HEK293 (cell line): ENCODE measurements around the gene DIDO1.
A peak's percentile ranks its signal among the peaks of the same experiment; 100 is the strongest.

Source experiments
- CTCF ChIA-PET: fragments of 350-600 bp; formaldehyde crosslinking; extraction: SDS; loops from one replicate; lab custom pipeline; 2021; ENCODE audit warnings: antibody characterized with exemption; lab: Yijun Ruan, JAX
- POLR2A ChIA-PET: fragments of 300-600 bp; formaldehyde crosslinking; extraction: SDS; loops from one replicate; lab custom pipeline; 2020; ENCODE audit warnings: antibody characterized with exemption, inconsistent platforms; lab: Yijun Ruan, JAX
- H3K27ac ChIP-seq: fragments of 200-500 bp; sonication (Bioruptor generic); 2 replicates; pipeline ENCODE4 v1.5.1; 2014; ENCODE audit warnings: low read depth, low read length, control low read depth, inconsistent platforms; ENCODE audit errors: extremely low read depth
- H3K36me3 ChIP-seq, 2 experiments: fragments of 200-500 bp in 1 of 2; sonication (Bioruptor generic) in 1 of 2; 1 replicate in 1 of 2; 2 replicates in 1 of 2; pipeline ENCODE4 v1.5.1; 2014 to 2017; ENCODE audit warnings: inconsistent platforms in 2 of 2, low read length in 2 of 2; ENCODE audit not compliant: control insufficient read depth in 2 of 2, insufficient read depth in 1 of 2
- H3K4me1 ChIP-seq: fragments of 200-500 bp; sonication (Bioruptor generic); 2 replicates; pipeline ENCODE4 v1.5.1; 2014; ENCODE audit warnings: mild to moderate bottlenecking, low read length, inconsistent platforms; ENCODE audit not compliant: control insufficient read depth, insufficient read depth
- H3K4me3 ChIP-seq: 2 replicates; pipeline ENCODE4 v1.5.1; 2011; ENCODE audit warnings: low read depth, mild to moderate bottlenecking, control low read depth, low read length, moderate library complexity
- H3K9me3 ChIP-seq: fragments of 200-500 bp; sonication (Bioruptor generic); 2 replicates; pipeline ENCODE4 v1.5.1; 2014; ENCODE audit warnings: low read depth, low read length, inconsistent platforms; ENCODE audit not compliant: control insufficient read depth, insufficient read depth
- ATF2 ChIP-seq: fragments of 450-650 bp; formaldehyde crosslinking; IDR thresholded peaks from 2 replicates; pipeline ENCODE4 v1.5.1; 2016; ENCODE audit warnings: missing biosample characterization, missing genetic modification characterization, low read depth
- GLIS2 ChIP-seq: fragments of 450-650 bp; formaldehyde crosslinking; IDR thresholded peaks from 2 replicates; pipeline ENCODE4 v1.5.1; 2016; ENCODE audit warnings: missing biosample characterization, missing genetic modification characterization
- IKZF3 ChIP-seq: fragments of 450-650 bp; IDR thresholded peaks from 2 replicates; pipeline ENCODE4 v1.5.0; 2018; ENCODE audit warnings: missing biosample characterization, mild to moderate bottlenecking, missing genetic modification characterization, moderate library complexity
- KLF7 ChIP-seq: fragments of 450-650 bp; formaldehyde crosslinking; IDR thresholded peaks from 2 replicates; pipeline ENCODE4 v1.5.1; 2016; ENCODE audit warnings: missing biosample characterization, missing genetic modification characterization, borderline replicate concordance
- RBAK ChIP-seq: fragments of 450-650 bp; formaldehyde crosslinking; IDR thresholded peaks from 2 replicates; pipeline ENCODE4 v1.5.1; 2016; ENCODE audit warnings: missing biosample characterization, missing genetic modification characterization
- REPIN1 ChIP-seq: fragments of 450-650 bp; formaldehyde crosslinking; IDR thresholded peaks from 2 replicates; pipeline ENCODE4 v1.5.1; 2017; ENCODE audit warnings: missing biosample characterization, missing genetic modification characterization, low read depth
- ZFHX2 ChIP-seq: fragments of 450-650 bp; formaldehyde crosslinking; conservative IDR thresholded peaks from 2 replicates; pipeline ENCODE4 v1.5.1; 2016; ENCODE audit warnings: missing biosample characterization, missing genetic modification characterization
- ZNF138 ChIP-seq: fragments of 450-650 bp; formaldehyde crosslinking; IDR thresholded peaks from 2 replicates; pipeline ENCODE4 v1.5.1; 2016; ENCODE audit warnings: missing biosample characterization, missing genetic modification characterization, borderline replicate concordance
- ZNF274 ChIP-seq, 2 experiments: fragments of 200-500 bp in 1 of 2; fragments of 450-650 bp in 1 of 2; sonication (Bioruptor generic) in 1 of 2; formaldehyde crosslinking in 1 of 2; IDR thresholded peaks; 2 replicates each; pipeline versions ENCODE4 v1.5.1 to v1.6.1; 2014 to 2016; ENCODE audit warnings: borderline replicate concordance in 1 of 2, inconsistent platforms in 1 of 2, low read length in 1 of 2, missing biosample characterization in 1 of 2, missing genetic modification characterization in 1 of 2
- ZNF350 ChIP-seq: fragments of 450-650 bp; formaldehyde crosslinking; IDR thresholded peaks from 2 replicates; pipeline ENCODE4 v1.5.0; 2017; ENCODE audit warnings: missing biosample characterization, mild to moderate bottlenecking, missing genetic modification characterization
- ZNF354C ChIP-seq: fragments of 450-650 bp; formaldehyde crosslinking; IDR thresholded peaks from 2 replicates; pipeline ENCODE4 v1.5.1; 2016; ENCODE audit warnings: missing biosample characterization, missing genetic modification characterization, low read depth, borderline replicate concordance
- ZNF423 ChIP-seq: fragments of 450-650 bp; formaldehyde crosslinking; IDR thresholded peaks from 2 replicates; pipeline ENCODE4 v1.5.1; 2016; ENCODE audit warnings: missing biosample characterization, missing genetic modification characterization
- ZNF488 ChIP-seq: fragments of 450-650 bp; formaldehyde crosslinking; IDR thresholded peaks from 2 replicates; pipeline ENCODE4 v1.5.1; 2016; ENCODE audit warnings: missing biosample characterization, missing genetic modification characterization
- ZNF501 ChIP-seq: fragments of 450-650 bp; formaldehyde crosslinking; IDR thresholded peaks from 2 replicates; pipeline ENCODE4 v1.5.1; 2016; ENCODE audit warnings: missing biosample characterization, missing genetic modification characterization
- ZNF600 ChIP-seq: fragments of 450-650 bp; formaldehyde crosslinking; IDR thresholded peaks from 2 replicates; pipeline ENCODE4 v1.5.1; 2016; ENCODE audit warnings: missing biosample characterization, missing genetic modification characterization
- ZNF776 ChIP-seq: fragments of 450-650 bp; formaldehyde crosslinking; IDR thresholded peaks from 2 replicates; pipeline ENCODE4 v1.5.0; 2017; ENCODE audit warnings: missing biosample characterization, missing genetic modification characterization, borderline replicate concordance
- TF ChIP-seq, protein P1 (sequence below): fragments of 450-650 bp; formaldehyde crosslinking; IDR thresholded peaks from 2 replicates; pipeline ENCODE4 v1.5.1; 2016; ENCODE audit warnings: missing biosample characterization, missing genetic modification characterization

The DIDO1 gene

DNA sequence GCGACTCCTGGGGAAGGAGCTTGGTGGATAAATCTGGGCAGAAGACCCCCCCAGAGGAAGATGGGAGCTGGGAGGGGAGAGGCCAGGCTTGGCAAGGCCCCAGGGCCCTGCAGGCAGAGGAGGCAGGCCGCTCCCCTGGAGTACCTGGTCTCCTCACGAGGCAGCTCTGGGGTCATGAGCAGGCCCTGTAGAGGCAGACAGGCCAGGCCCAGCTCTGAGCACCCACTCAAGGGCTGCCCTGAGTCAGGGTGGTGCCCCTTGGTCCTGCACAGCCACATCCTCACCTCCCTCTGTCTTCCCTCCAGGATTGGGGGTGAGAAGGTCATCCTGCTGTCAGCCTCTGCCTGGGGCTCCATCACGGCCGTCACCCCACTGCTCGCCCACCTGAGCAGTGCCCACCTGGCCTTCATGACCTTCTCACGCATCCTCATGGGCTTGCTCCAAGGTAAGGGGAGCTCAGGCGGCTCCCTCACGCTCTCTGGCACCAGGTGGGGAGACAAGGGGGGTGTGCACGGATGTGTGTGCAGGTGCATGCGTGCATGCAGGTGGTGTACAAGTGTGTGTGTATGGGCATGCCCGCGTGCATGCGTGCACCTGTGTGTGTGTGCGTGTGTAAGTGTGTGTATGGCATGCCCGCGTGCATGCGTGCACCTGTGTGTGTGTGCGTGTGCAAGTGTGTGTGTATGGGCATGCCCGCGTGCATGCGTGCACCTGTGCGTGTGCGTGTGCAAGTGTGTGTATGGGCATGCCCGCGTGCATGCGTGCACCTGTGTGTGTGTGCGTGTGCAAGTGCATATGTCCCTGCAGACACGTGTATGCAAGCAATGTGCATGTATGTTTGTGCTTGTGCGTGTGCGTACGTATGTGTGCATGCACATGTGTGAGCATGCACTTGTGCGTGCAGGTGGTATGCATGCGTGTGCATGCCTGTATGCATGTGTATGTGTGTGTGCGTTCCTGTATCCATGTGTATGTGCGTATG, 31.1 kb upstream of the DIDO1 start (continued):
- TF ChIP-seq, protein P1, sequence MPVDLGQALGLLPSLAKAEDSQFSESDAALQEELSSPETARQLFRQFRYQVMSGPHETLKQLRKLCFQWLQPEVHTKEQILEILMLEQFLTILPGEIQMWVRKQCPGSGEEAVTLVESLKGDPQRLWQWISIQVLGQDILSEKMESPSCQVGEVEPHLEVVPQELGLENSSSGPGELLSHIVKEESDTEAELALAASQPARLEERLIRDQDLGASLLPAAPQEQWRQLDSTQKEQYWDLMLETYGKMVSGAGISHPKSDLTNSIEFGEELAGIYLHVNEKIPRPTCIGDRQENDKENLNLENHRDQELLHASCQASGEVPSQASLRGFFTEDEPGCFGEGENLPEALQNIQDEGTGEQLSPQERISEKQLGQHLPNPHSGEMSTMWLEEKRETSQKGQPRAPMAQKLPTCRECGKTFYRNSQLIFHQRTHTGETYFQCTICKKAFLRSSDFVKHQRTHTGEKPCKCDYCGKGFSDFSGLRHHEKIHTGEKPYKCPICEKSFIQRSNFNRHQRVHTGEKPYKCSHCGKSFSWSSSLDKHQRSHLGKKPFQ, result no peak
- TF ChIP-seq ZNF776 (tag by site-specific recombination), result no peak
- no peak for TF ChIP-seq ZNF350 (tag by site-specific recombination)
- TF ChIP-seq ZNF274 (IDR thresholded peaks at IDR 0.05; ENCODE audit: low read length), result no peak
- no peak for TF ChIP-seq ZNF274 (tag by site-specific recombination; IDR thresholded peaks at IDR 0.05; ENCODE audit: borderline replicate concordance)
- TF ChIP-seq ZNF354C (tag by site-specific recombination), result no peak
- no peak for TF ChIP-seq KLF7 (tag by site-specific recombination)
- no peak for TF ChIP-seq ZNF423 (tag by site-specific recombination)
- TF ChIP-seq IKZF3 (tag by site-specific recombination), result no peak

- POLR2A ChIA-PET, result no interaction called here
- Histone ChIP-seq H3K4me1 (no peaks in the 10 kb centered on the region), H3K27ac (no peak overlapping the region)
Measured at GRCh38 chr20:62956387-62957135, 30.3 kb upstream of the DIDO1 start.

GRCh38 chr20:62955519-62956386, 29.4 kb upstream of the DIDO1 start:
- TF ChIP-seq REPIN1, result no peak
- no peak for TF ChIP-seq ATF2 (tag by site-specific recombination)
- peak; percentile 54 for TF ChIP-seq ZNF600 (tag by site-specific recombination)
- TF ChIP-seq ZNF488 (tag by site-specific recombination), result no peak
- TF ChIP-seq GLIS2 (tag by site-specific recombination), result 0 out of 2 replicates have a peak, but pooled peaks have one; percentile 6
- no peak for TF ChIP-seq ZNF501 (tag by site-specific recombination)
- TF ChIP-seq ZFHX2, result peak; percentile 50; the same call in 1 of the 2 replicates
- Histone ChIP-seq H3K4me3 (no peak overlapping the region), H3K9me3 (no peaks in the 10 kb centered on the region), H3K4me1 (no peaks in the 10 kb centered on the region), H3K36me3 (no peaks in the 10 kb centered on the region), H3K27ac (no peak overlapping the region)
- ChIA-PET CTCF (interaction anchor here (0.7 kb wide), 1 partner anchor 225 kb away, joined by 3 read pairs; no protein-coding TSS in a partner anchor), POLR2A (no interaction called here)

More at GRCh38 chr20:62956387-62957135, 30.3 kb upstream of the DIDO1 start:
- Histone ChIP-seq H3K4me3 (no peak overlapping the region), H3K36me3 (no peaks in the 10 kb centered on the region), H3K9me3 (no peaks in the 10 kb centered on the region)
- TF ChIP-seq ZNF138 (tag by site-specific recombination), result no peak
- TF ChIP-seq RBAK (tag by site-specific recombination), result no peak
- CTCF ChIA-PET, result no interaction called here
